MM.1S (cell line): ENCODE data around the gene SLC8A3.

Experiments used
- CTCF ChIP-seq: fragments of 300-600 bp; sonication (generic); IDR thresholded peaks from 2 replicates; pipeline ENCODE4 v1.5.1; 2016; ENCODE audit warnings: antibody characterized with exemption, low read length, mixed read lengths
- EZH2 ChIP-seq: fragments of 300-600 bp; sonication (generic); optimal IDR thresholded peaks from 2 replicates; pipeline ENCODE3; 2017; ENCODE audit warnings: low read depth, mild to moderate bottlenecking, antibody characterized with exemption, low read length, mixed read lengths

- TF ChIP-seq CTCF (no peak), EZH2 (no peak)
Measured at GRCh38 chr14:70033116-70033515, 155.6 kb downstream of the SLC8A3 start.
